Right lobe of liver (tissue), 4 donors: ENCODE measurements around the gene AMMECR1.
"Not testable (repeated sequence)": the region's sequence is repeated elsewhere in the genome, so short reads cannot be mapped to it uniquely, and the experiment has no call there.

Experiments used
- CTCF ChIP-seq, 4 donors: fragments of 200-600 bp in 3 of 4; fragments of 450-650 bp in 1 of 4; IDR thresholded peaks; one replicate each; pipeline versions ENCODE4 v1.5.1 to v1.8.0; 2016 to 2022; ENCODE audit warnings: antibody characterized with exemption in 4 of 4, mild to moderate bottlenecking in 2 of 4
- POLR2A ChIP-seq: fragments of 450-650 bp; IDR thresholded peaks from one replicate; pipeline ENCODE4 v1.6.1; 2017; ENCODE audit warnings: antibody characterized with exemption, mild to moderate bottlenecking
- donor health status: DM: no; HTN: no; CAD: no.
- donor health status: DM: no; HTN: no; CAD: no.
- donor health status: DM: no; HTN: yes; CAD: no.

- TF ChIP-seq POLR2A; CTCF (IDR thresholded peaks at IDR 0.05): not testable (repeated sequence)
Observed at GRCh38 chrX:110231485-110231884, 86.4 kb downstream of the AMMECR1 start.
